HG02981 (cell line): ENCODE measurements around the gene LRRC4B.

Experiments used
- ATAC-seq: cut with Tn5 transposase; IDR thresholded peaks from one replicate; pipeline ENCODE4 v1.9.1; 2021; ENCODE audit warnings: mild to moderate bottlenecking, moderate library complexity; ENCODE audit not compliant: unreplicated experiment

LRRC4B gene

GRCh38 chr19:50573741-50574461, 5.7 kb upstream of the LRRC4B start:
- no peak for ATAC-seq

- no peak for ATAC-seq
Measured at GRCh38 chr19:50570997-50571396, 2.8 kb upstream of the LRRC4B start.

- ATAC-seq: no peak
Measured at GRCh38 chr19:50569938-50570540, 1.8 kb upstream of the LRRC4B start.

- ATAC-seq: no peak
Measured at GRCh38 chr19:50568728-50569698, 778 bp upstream of the LRRC4B start.

- no peak for ATAC-seq
Measured at GRCh38 chr19:50567052-50567841, 988 bp downstream of the LRRC4B start.

GRCh38 chr19:50565984-50566903, 2.0 kb downstream of the LRRC4B start:
- ATAC-seq: no peak

GRCh38 chr19:50564229-50565105, 3.8 kb downstream of the LRRC4B start:
- ATAC-seq: no peak

GRCh38 chr19:50563597-50563996, 4.6 kb downstream of the LRRC4B start:
- no peak for ATAC-seq

- ATAC-seq: no peak
Measured at GRCh38 chr19:50562996-50563395, 5.2 kb downstream of the LRRC4B start.

GRCh38 chr19:50562329-50562728, 5.9 kb downstream of the LRRC4B start:
- ATAC-seq: no peak

- ATAC-seq: no peak
Measured at GRCh38 chr19:50559636-50560035, 8.6 kb downstream of the LRRC4B start.

- no peak for ATAC-seq
Measured at GRCh38 chr19:50558449-50558848, 9.8 kb downstream of the LRRC4B start.

GRCh38 chr19:50558039-50558438, 10.2 kb downstream of the LRRC4B start:
- ATAC-seq: no peak

GRCh38 chr19:50557009-50557613, 11.1 kb downstream of the LRRC4B start:
- no peak for ATAC-seq

- ATAC-seq: no peak
Measured at GRCh38 chr19:50556282-50557008, 11.8 kb downstream of the LRRC4B start.

GRCh38 chr19:50555450-50556281, 12.6 kb downstream of the LRRC4B start:
- ATAC-seq: no peak

GRCh38 chr19:50555033-50555432, 13.2 kb downstream of the LRRC4B start:
- no peak for ATAC-seq
